ENCODE measurements around the gene SLC25A33.

SLC25A33 gene

GRCh38 chr1:9598316-9598700 lies 59.0 kb downstream of the SLC25A33 start:
- H3K23ac ChIP-seq (ENCODE audit: low read length) = no peak overlapping the region
- no peak overlapping the region for H2AK5ac ChIP-seq (ENCODE audit: low read length)
- H3K4me2 ChIP-seq (ENCODE audit: low read length) = no peak overlapping the region
- H3K18ac ChIP-seq (ENCODE audit: low read length) = no peak overlapping the region
- H3K27ac ChIP-seq (ENCODE audit: low read depth, low read length) = no peak overlapping the region
- H3K79me1 ChIP-seq (ENCODE audit: low read length) = peaks cover 11% of the 10 kb centered on the region
- H3K4ac ChIP-seq (ENCODE audit: low read depth, low read length) = no peak overlapping the region
- H2BK15ac ChIP-seq (replicated peaks; ENCODE audit: low read depth) = no peak overlapping the region
- no peak overlapping the region for H4K8ac ChIP-seq (ENCODE audit: low read depth, low read length)
- DNase-seq = no peak
- peaks cover 5% of the 10 kb centered on the region for H3K36me3 ChIP-seq (ENCODE audit: control insufficient read depth, insufficient read depth, low read length)
- H4K5ac ChIP-seq (ENCODE audit: low read length) = no peak overlapping the region
- H2BK120ac ChIP-seq (ENCODE audit: low read depth, low read length) = no peak overlapping the region
- H3K4me1 ChIP-seq (ENCODE audit: control insufficient read depth, low read depth, low read length) = no peaks in the 10 kb centered on the region
- WGBS (ENCODE audit: extremely low coverage, insufficient coverage, low lambda C conversion rate) = no CpG with 5 or more reads among the region's 18 CpGs
- H3K27me3 ChIP-seq (ENCODE audit: insufficient read depth, low read length, poor library complexity) = no peaks in the 10 kb centered on the region
- H3K9ac ChIP-seq (ENCODE audit: low read length) = no peak overlapping the region
- H3K4me3 ChIP-seq (ENCODE audit: low read length) = no peak overlapping the region
- H2BK5ac ChIP-seq (ENCODE audit: low read length) = no peak overlapping the region
- no peak overlapping the region for H3K56ac ChIP-seq (ENCODE audit: low read length)
- H3K79me2 ChIP-seq (ENCODE audit: control insufficient read depth, insufficient read depth, low read length) = peaks cover 16% of the 10 kb centered on the region

GRCh38 chr1:9599741-9600140 lies 60.5 kb downstream of the SLC25A33 start:
- Histone ChIP-seq H3K27me3 (ENCODE audit: insufficient read depth, low read length, poor library complexity) (no peaks in the 10 kb centered on the region), H3K4ac (ENCODE audit: low read depth, low read length) (no peak overlapping the region), H3K4me2 (ENCODE audit: low read length) (no peak overlapping the region), H3K56ac (ENCODE audit: low read length) (no peak overlapping the region), H2AK5ac (ENCODE audit: low read length) (no peak overlapping the region), H3K4me3 (ENCODE audit: low read length) (no peak overlapping the region), H4K8ac (ENCODE audit: low read depth, low read length) (no peak overlapping the region), H3K9ac (ENCODE audit: low read length) (no peak overlapping the region), H2BK15ac (replicated peaks; ENCODE audit: low read depth) (no peak overlapping the region), H3K18ac (ENCODE audit: low read length) (no peak overlapping the region), H2BK120ac (ENCODE audit: low read depth, low read length) (no peak overlapping the region), H3K23ac (ENCODE audit: low read length) (no peak overlapping the region), H2BK5ac (ENCODE audit: low read length) (no peak overlapping the region), H3K36me3 (ENCODE audit: control insufficient read depth, insufficient read depth, low read length) (peaks cover 5% of the 10 kb centered on the region), H4K5ac (ENCODE audit: low read length) (no peak overlapping the region), H3K79me2 (ENCODE audit: control insufficient read depth, insufficient read depth, low read length) (peaks cover 3% of the 10 kb centered on the region), H3K79me1 (ENCODE audit: low read length) (peaks cover 4% of the 10 kb centered on the region), H3K4me1 (ENCODE audit: control insufficient read depth, low read depth, low read length) (no peaks in the 10 kb centered on the region), H3K27ac (ENCODE audit: low read depth, low read length) (no peak overlapping the region)
- WGBS (ENCODE audit: extremely low coverage, insufficient coverage, low lambda C conversion rate) = no CpG with 5 or more reads among the region's 10 CpGs
- DNase-seq = no peak

DNA sequence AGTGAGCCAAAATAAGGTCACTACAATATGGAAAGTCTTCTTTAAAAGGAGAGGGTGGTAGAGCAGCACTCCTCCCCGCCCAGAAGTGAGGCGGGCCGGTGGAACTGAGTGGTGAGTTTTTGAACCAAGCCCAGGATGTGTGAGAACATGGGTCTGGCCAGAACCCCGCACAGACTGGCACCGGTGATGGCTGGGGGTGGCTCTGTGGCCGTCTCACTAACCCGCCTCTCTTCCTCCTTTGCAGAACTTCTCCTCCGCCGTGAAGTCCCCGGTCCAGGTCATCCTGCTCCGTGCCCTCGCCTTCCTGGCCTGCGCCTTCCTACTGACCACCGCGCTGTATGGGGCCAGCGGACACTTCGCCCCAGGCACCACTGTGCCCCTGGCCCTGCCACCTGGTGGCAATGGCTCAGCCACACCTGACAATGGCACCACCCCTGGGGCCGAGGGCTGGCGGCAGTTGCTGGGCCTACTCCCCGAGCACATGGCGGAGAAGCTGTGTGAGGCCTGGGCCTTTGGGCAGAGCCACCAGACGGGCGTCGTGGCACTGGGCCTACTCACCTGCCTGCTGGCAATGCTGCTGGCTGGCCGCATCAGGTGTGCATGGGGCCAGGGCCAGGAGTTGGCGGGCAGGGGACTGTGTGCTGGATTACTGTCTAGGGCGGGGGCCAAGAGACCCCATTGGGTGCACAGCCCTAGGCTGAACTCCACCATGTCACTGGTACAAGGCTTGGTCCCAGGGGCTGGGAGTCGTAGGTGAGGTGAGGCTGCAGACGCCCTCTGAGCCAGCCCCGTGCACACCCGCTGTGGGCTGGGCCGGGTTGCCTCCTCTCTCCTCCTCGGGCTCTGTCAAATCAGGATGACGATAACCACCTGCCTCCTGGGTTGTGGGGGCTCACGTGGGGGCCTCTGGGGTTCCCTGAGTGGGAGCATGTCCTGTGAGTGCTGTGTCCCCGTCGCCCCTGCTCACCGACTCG lies 61.9 kb downstream of the SLC25A33 start:
- H3K36me3 ChIP-seq (ENCODE audit: control insufficient read depth, insufficient read depth, low read length) = peaks cover 5% of the 10 kb centered on the region
- no peak overlapping the region for H3K27ac ChIP-seq (ENCODE audit: low read depth, low read length)
- no peak for DNase-seq

DNA sequence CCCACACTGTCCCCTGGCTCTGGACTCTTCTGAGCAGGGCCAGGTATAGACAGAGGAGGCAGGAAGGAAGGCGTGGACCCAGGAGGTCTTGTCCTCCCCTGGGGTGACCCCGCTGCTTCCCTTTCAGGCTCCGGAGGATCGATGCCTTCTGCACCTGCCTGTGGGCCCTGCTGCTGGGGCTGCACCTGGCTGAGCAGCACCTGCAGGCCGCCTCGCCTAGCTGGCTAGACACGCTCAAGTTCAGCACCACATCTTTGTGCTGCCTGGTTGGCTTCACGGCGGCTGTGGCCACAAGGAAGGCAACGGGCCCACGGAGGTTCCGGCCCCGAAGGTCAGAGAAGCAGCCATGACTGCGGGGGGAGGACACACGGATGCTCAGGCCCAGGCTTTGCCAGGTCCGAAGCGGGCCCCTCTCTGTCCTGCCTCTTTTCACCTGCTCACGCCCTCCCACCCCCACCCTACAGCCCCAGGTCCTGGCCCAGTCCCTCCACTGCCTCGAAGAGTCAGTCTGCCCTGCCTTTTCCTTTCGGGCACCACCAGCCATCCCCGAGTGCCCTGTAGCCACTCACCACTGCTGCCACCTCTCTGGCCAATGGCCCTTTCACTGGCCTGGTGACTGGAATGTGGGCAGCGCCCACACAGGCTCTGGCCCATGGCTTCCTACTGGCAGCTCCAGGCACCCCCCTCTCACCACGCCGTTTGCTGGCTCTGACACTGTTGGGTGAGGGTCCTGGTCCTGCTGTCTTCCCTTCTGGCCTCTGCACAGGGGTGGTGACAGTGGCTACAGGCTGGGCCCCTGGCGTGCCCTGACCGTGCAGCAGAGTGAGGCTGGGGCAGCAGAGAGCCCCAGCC lies 62.9 kb downstream of the SLC25A33 start:
- Histone ChIP-seq H4K5ac (ENCODE audit: low read length) (no peak overlapping the region), H3K4me3 (ENCODE audit: low read length) (no peak overlapping the region), H3K4me2 (ENCODE audit: low read length) (no peak overlapping the region), H3K56ac (ENCODE audit: low read length) (no peak overlapping the region), H2AK5ac (ENCODE audit: low read length) (no peak overlapping the region), H3K4ac (ENCODE audit: low read depth, low read length) (no peak overlapping the region), H3K18ac (ENCODE audit: low read length) (no peak overlapping the region), H3K79me2 (ENCODE audit: control insufficient read depth, insufficient read depth, low read length) (no peaks in the 10 kb centered on the region), H3K23ac (ENCODE audit: low read length) (no peak overlapping the region), H3K79me1 (ENCODE audit: low read length) (no peaks in the 10 kb centered on the region), H2BK5ac (ENCODE audit: low read length) (no peak overlapping the region), H3K27me3 (ENCODE audit: insufficient read depth, low read length, poor library complexity) (no peaks in the 10 kb centered on the region), H3K36me3 (ENCODE audit: control insufficient read depth, insufficient read depth, low read length) (peaks cover 5% of the 10 kb centered on the region), H3K4me1 (ENCODE audit: control insufficient read depth, low read depth, low read length) (no peaks in the 10 kb centered on the region), H2BK120ac (ENCODE audit: low read depth, low read length) (no peak overlapping the region), H4K8ac (ENCODE audit: low read depth, low read length) (no peak overlapping the region), H2BK15ac (replicated peaks; ENCODE audit: low read depth) (no peak overlapping the region), H3K27ac (ENCODE audit: low read depth, low read length) (no peak overlapping the region), H3K9ac (ENCODE audit: low read length) (no peak overlapping the region)
- WGBS (ENCODE audit: extremely low coverage, insufficient coverage, low lambda C conversion rate) = no CpG with 5 or more reads among the region's 26 CpGs
- DNase-seq = no peak

More for the DNA sequence above, 61.9 kb downstream of the SLC25A33 start:
- Histone ChIP-seq H2BK120ac (ENCODE audit: low read depth, low read length) (no peak overlapping the region), H3K4ac (ENCODE audit: low read depth, low read length) (no peak overlapping the region), H3K56ac (ENCODE audit: low read length) (no peak overlapping the region), H3K4me3 (ENCODE audit: low read length) (no peak overlapping the region), H2BK5ac (ENCODE audit: low read length) (no peak overlapping the region), H3K4me1 (ENCODE audit: control insufficient read depth, low read depth, low read length) (no peaks in the 10 kb centered on the region), H4K8ac (ENCODE audit: low read depth, low read length) (no peak overlapping the region), H3K79me2 (ENCODE audit: control insufficient read depth, insufficient read depth, low read length) (no peaks in the 10 kb centered on the region), H2AK5ac (ENCODE audit: low read length) (no peak overlapping the region), H3K27me3 (ENCODE audit: insufficient read depth, low read length, poor library complexity) (no peaks in the 10 kb centered on the region), H4K5ac (ENCODE audit: low read length) (no peak overlapping the region), H3K23ac (ENCODE audit: low read length) (no peak overlapping the region), H3K9ac (ENCODE audit: low read length) (no peak overlapping the region), H3K4me2 (ENCODE audit: low read length) (no peak overlapping the region), H3K79me1 (ENCODE audit: low read length) (no peaks in the 10 kb centered on the region), H3K18ac (ENCODE audit: low read length) (no peak overlapping the region), H2BK15ac (replicated peaks; ENCODE audit: low read depth) (no peak overlapping the region)
- WGBS (ENCODE audit: extremely low coverage, insufficient coverage, low lambda C conversion rate) = no CpG with 5 or more reads among the region's 39 CpGs

DNA sequence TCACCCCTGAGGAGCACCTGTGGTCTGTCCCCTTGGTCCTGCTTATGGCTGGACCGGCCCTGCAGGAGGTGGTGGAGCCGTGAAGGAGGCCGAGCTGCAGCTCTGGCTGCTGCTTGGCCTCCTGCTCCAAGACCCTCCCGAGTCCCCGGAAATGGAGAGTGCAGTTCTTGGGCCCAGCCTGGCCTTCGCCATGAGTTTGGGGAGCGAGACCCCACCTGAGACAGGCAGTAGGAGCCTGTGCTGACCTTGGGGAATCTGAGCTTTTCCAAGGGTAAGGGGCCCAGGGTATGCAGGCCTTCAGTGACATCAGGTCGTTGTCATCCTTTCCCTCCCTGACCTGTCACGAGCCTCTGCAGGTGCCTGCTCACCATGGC lies 63.5 kb downstream of the SLC25A33 start:
- Histone ChIP-seq H3K23ac (ENCODE audit: low read length) (no peak overlapping the region), H4K8ac (ENCODE audit: low read depth, low read length) (no peak overlapping the region), H3K56ac (ENCODE audit: low read length) (no peak overlapping the region), H3K4ac (ENCODE audit: low read depth, low read length) (no peak overlapping the region), H3K79me1 (ENCODE audit: low read length) (no peaks in the 10 kb centered on the region), H2BK15ac (replicated peaks; ENCODE audit: low read depth) (no peak overlapping the region), H3K18ac (ENCODE audit: low read length) (no peak overlapping the region), H3K4me1 (ENCODE audit: control insufficient read depth, low read depth, low read length) (no peaks in the 10 kb centered on the region), H3K36me3 (ENCODE audit: control insufficient read depth, insufficient read depth, low read length) (peaks cover 5% of the 10 kb centered on the region), H3K4me2 (ENCODE audit: low read length) (no peak overlapping the region), H2BK5ac (ENCODE audit: low read length) (no peak overlapping the region), H3K79me2 (ENCODE audit: control insufficient read depth, insufficient read depth, low read length) (no peaks in the 10 kb centered on the region), H2BK120ac (ENCODE audit: low read depth, low read length) (no peak overlapping the region), H3K27ac (ENCODE audit: low read depth, low read length) (no peak overlapping the region), H3K27me3 (ENCODE audit: insufficient read depth, low read length, poor library complexity) (no peaks in the 10 kb centered on the region), H3K9ac (ENCODE audit: low read length) (no peak overlapping the region), H4K5ac (ENCODE audit: low read length) (no peak overlapping the region), H3K4me3 (ENCODE audit: low read length) (no peak overlapping the region), H2AK5ac (ENCODE audit: low read length) (no peak overlapping the region)
- DNase-seq = no peak
- WGBS (ENCODE audit: extremely low coverage, insufficient coverage, low lambda C conversion rate) = no CpG with 5 or more reads among the region's 9 CpGs

All from mesendoderm (in vitro differentiated cells).